ENCODE results near the gene LRRC25. TPM values are rescaled to one million over a fixed set of nuclear protein-coding genes. Genes with fewer than 3 reads are reported as not detected.

The LRRC25 gene
- total and polyA plus RNA-seq, 2 experiments from 2014 or later = not detected

GRCh38 chr19:18439910-18440237 lies 42.5 kb upstream of the LRRC25 start:
- H4K20me1 ChIP-seq (ENCODE audit: insufficient read depth) = no peaks in the 10 kb centered on the region
- no peak overlapping the region for H3K27ac ChIP-seq
- no peak for TF ChIP-seq EZH2phosphoT487 (IDR thresholded peaks at IDR 0.05; ENCODE audit: insufficient read depth, low read depth)
- no peak for TF ChIP-seq EZH2 (IDR thresholded peaks at IDR 0.05; ENCODE audit: insufficient read depth, poor library complexity, severe bottlenecking)
- H3F3A ChIP-seq (ENCODE audit: insufficient read depth) = peaks cover 23% of the 10 kb centered on the region
- no peak overlapping the region for H2AFZ ChIP-seq
- no peak overlapping the region for H3K9ac ChIP-seq
- no peaks in the 10 kb centered on the region for H3K9me3 ChIP-seq (ENCODE audit: low read depth)
- H3K27me3 ChIP-seq (replicated peaks; ENCODE audit: insufficient read depth) = no peaks in the 10 kb centered on the region
- 95 to 98% methylated on average over 9 of the region's 9 CpGs for WGBS, 2 experiments (ENCODE audit: low coverage in 1 of 2, low lambda C conversion rate in 2 of 2, missing lambda C conversion rate in 2 of 2)
- no peaks in the 10 kb centered on the region for H3K4me1 ChIP-seq (ENCODE audit: insufficient read depth)
- H3K36me3 ChIP-seq (ENCODE audit: low read depth) = peaks cover 8% of the 10 kb centered on the region; the same call in 1 of the 2 replicates
- no peak overlapping the region for H3K4me2 ChIP-seq (ENCODE audit: unreplicated experiment)
- no peak overlapping the region for H3K4me3 ChIP-seq
- no peaks in the 10 kb centered on the region for H3K79me2 ChIP-seq (ENCODE audit: insufficient read depth)
- DNase-seq = no peak
- no peaks in the 10 kb centered on the region for H3K9me2 ChIP-seq (ENCODE audit: insufficient read depth)
- in situ Hi-C loops (cut with MboI) = no loop called here

- Histone ChIP-seq H3K36me3 (ENCODE audit: low read depth) (peaks cover 3% of the 10 kb centered on the region; the same call in 1 of the 2 replicates), H3K9me3 (ENCODE audit: low read depth) (no peaks in the 10 kb centered on the region), H2AFZ (no peak overlapping the region), H3K4me2 (ENCODE audit: unreplicated experiment) (no peak overlapping the region), H3K79me2 (ENCODE audit: insufficient read depth) (no peaks in the 10 kb centered on the region), H3K4me1 (ENCODE audit: insufficient read depth) (no peaks in the 10 kb centered on the region), H4K20me1 (ENCODE audit: insufficient read depth) (no peaks in the 10 kb centered on the region), H3K27me3 (replicated peaks; ENCODE audit: insufficient read depth) (no peaks in the 10 kb centered on the region), H3K27ac (no peak overlapping the region), H3K9me2 (ENCODE audit: insufficient read depth) (no peaks in the 10 kb centered on the region), H3K4me3 (no peak overlapping the region), H3F3A (ENCODE audit: insufficient read depth) (peaks cover 23% of the 10 kb centered on the region), H3K9ac (no peak overlapping the region)
- in situ Hi-C loops (cut with MboI) = no loop called here
- TF ChIP-seq EZH2 (IDR thresholded peaks at IDR 0.05; ENCODE audit: insufficient read depth, poor library complexity, severe bottlenecking) (no peak), EZH2phosphoT487 (IDR thresholded peaks at IDR 0.05; ENCODE audit: insufficient read depth, low read depth) (no peak)
- WGBS, 2 experiments (ENCODE audit: low coverage in 1 of 2, low lambda C conversion rate in 2 of 2, missing lambda C conversion rate in 2 of 2) = 57 to 61% methylated on average over 13 of the region's 13 CpGs
- DNase-seq = peak; percentile 53
These were observed 41.8 kb upstream of the LRRC25 start for GRCh38 chr19:18439025-18439909.

GRCh38 chr19:18438331-18439024 lies 41.1 kb upstream of the LRRC25 start:
- H3K9ac ChIP-seq = no peak overlapping the region
- H3K4me2 ChIP-seq (ENCODE audit: unreplicated experiment) = no peak overlapping the region
- TF ChIP-seq EZH2phosphoT487 (IDR thresholded peaks at IDR 0.05; ENCODE audit: insufficient read depth, low read depth) = no peak
- TF ChIP-seq EZH2 (IDR thresholded peaks at IDR 0.05; ENCODE audit: insufficient read depth, poor library complexity, severe bottlenecking) = no peak
- H3K36me3 ChIP-seq (ENCODE audit: low read depth) = no peaks in the 10 kb centered on the region; the same call in 1 of the 2 replicates
- H3K79me2 ChIP-seq (ENCODE audit: insufficient read depth) = no peaks in the 10 kb centered on the region
- 45 to 50% methylated on average over 24 of the region's 24 CpGs for WGBS, 2 experiments (ENCODE audit: low coverage in 1 of 2, low lambda C conversion rate in 2 of 2, missing lambda C conversion rate in 2 of 2)
- H3K27ac ChIP-seq = no peak overlapping the region
- H3F3A ChIP-seq (ENCODE audit: insufficient read depth) = peaks cover 23% of the 10 kb centered on the region
- no peaks in the 10 kb centered on the region for H3K4me1 ChIP-seq (ENCODE audit: insufficient read depth)
- no peaks in the 10 kb centered on the region for H3K27me3 ChIP-seq (replicated peaks; ENCODE audit: insufficient read depth)
- in situ Hi-C loops (cut with MboI) = no loop called here
- no peaks in the 10 kb centered on the region for H3K9me3 ChIP-seq (ENCODE audit: low read depth)
- no peaks in the 10 kb centered on the region for H3K9me2 ChIP-seq (ENCODE audit: insufficient read depth)
- H3K4me3 ChIP-seq = peak overlapping the region; percentile 61
- H4K20me1 ChIP-seq (ENCODE audit: insufficient read depth) = no peaks in the 10 kb centered on the region
- H2AFZ ChIP-seq = no peak overlapping the region
- DNase-seq = peak; percentile 41

- no peak within 1 kb of the TSS for H2AFZ ChIP-seq
These were observed 40.3 kb upstream of the LRRC25 start, which contains the start of gene ISYNA1 for GRCh38 chr19:18437491-18438330. TSS of gene ISYNA1 (minus strand) at chr19:18438133. CDS start at chr19:18437979, 154 bp downstream.

More at GRCh38 chr19:18437491-18438330, 40.3 kb upstream of the LRRC25 start, which contains the start of gene ISYNA1:
- peak within 1 kb of the TSS; percentile 61 for H3K4me3 ChIP-seq
- no peak within 1 kb of the TSS for H3K27ac ChIP-seq
- WGBS, 2 experiments (ENCODE audit: low coverage in 1 of 2, low lambda C conversion rate in 2 of 2, missing lambda C conversion rate in 2 of 2) = 2 to 4% methylated on average over 67 to 98 of the region's 99 CpGs
- no peaks in the 10 kb centered on the region for H3K9me3 ChIP-seq (ENCODE audit: low read depth)
- peaks cover 22% of the 10 kb centered on the region for H3F3A ChIP-seq (ENCODE audit: insufficient read depth)
- no peaks in the 10 kb centered on the region for H3K36me3 ChIP-seq (ENCODE audit: low read depth)
- peak within 1 kb of the TSS; percentile 36; the same call in 1 of the 2 replicates for H3K9ac ChIP-seq
- no peaks in the 10 kb centered on the region for H3K79me2 ChIP-seq (ENCODE audit: insufficient read depth)
- no peaks in the 10 kb centered on the region for H3K4me1 ChIP-seq (ENCODE audit: insufficient read depth)
- peak; percentile 69 for DNase-seq
- H4K20me1 ChIP-seq (ENCODE audit: insufficient read depth) = no peaks in the 10 kb centered on the region
- TF ChIP-seq EZH2phosphoT487 (IDR thresholded peaks at IDR 0.05; ENCODE audit: insufficient read depth, low read depth) = no peak
- no peak for TF ChIP-seq EZH2 (IDR thresholded peaks at IDR 0.05; ENCODE audit: insufficient read depth, poor library complexity, severe bottlenecking)
- no peaks in the 10 kb centered on the region for H3K9me2 ChIP-seq (ENCODE audit: insufficient read depth)
- in situ Hi-C loops (cut with MboI) = no loop called here
- peak within 1 kb of the TSS; percentile 57 for H3K4me2 ChIP-seq (ENCODE audit: unreplicated experiment)
- H3K27me3 ChIP-seq (replicated peaks; ENCODE audit: insufficient read depth) = no peaks in the 10 kb centered on the region

All from GM23248 (cell line).